H1 (cell line): ENCODE results near the gene FOXP2. TPM values are rescaled to one million over a fixed set of nuclear protein-coding genes. Genes with fewer than 3 reads are reported as not detected.
A peak's percentile ranks its signal among the peaks of the same experiment; 100 is the strongest.

Experiments used
- CTCF ChIP-seq, 3 experiments: IDR thresholded peaks; 1 replicate in 2 of 3; 2 replicates in 1 of 3; pipeline versions ENCODE4 v1.5.1 to v1.6.1; 2011; ENCODE audit warnings: low read length in 3 of 3, mild to moderate bottlenecking in 3 of 3, inconsistent platforms in 2 of 3, low read depth in 1 of 3, moderate library complexity in 1 of 3; ENCODE audit not compliant: insufficient read depth in 1 of 3; ENCODE audit errors: control extremely low read depth in 1 of 3
- HDAC6 ChIP-seq: IDR thresholded peaks from one replicate; pipeline ENCODE4 v1.7.1; 2012; ENCODE audit warnings: low read depth, mild to moderate bottlenecking, inconsistent platforms, low read length, moderate library complexity
- JUND ChIP-seq: IDR thresholded peaks from 2 replicates; pipeline ENCODE4 v1.6.1; 2011; ENCODE audit warnings: mild to moderate bottlenecking, improper control_type of control experiment, low read length
- polyA plus RNA-seq, 7 experiments: library from polyadenylated mRNA; depleted of rRNA in 3 of 7; stranded (reverse) in 5 of 7; unstranded in 2 of 7; fragments of >200 nt in 5 of 7; fragments of 200-250 nt in 2 of 7; gene quantifications; 1 replicate in 5 of 7; 2 replicates in 1 of 7; 4 replicates in 1 of 7; pipeline versions ENCODE4 v1.2.1 to v1.2.3, GENCODE V29; 2011 to 2013; ENCODE audit warnings: missing spikeins in 2 of 7, mixed read lengths in 2 of 7
- total RNA-seq: library from RNA; stranded (reverse); fragmentation: NEBNext Ultra II Directional; extraction: Animal tissue kit (Norgen Biotek cat#: 25700); gene quantifications from 2 replicates; pipeline ENCODE4 v1.2.1, GENCODE V29; 2021

FOXP2 gene
- total and polyA plus RNA-seq, 2 of the 8 experiments (the other 6 are each of a cell fraction or from before 2014, with no cell fraction given) = 0.09 to 0.43 TPM

DNA sequence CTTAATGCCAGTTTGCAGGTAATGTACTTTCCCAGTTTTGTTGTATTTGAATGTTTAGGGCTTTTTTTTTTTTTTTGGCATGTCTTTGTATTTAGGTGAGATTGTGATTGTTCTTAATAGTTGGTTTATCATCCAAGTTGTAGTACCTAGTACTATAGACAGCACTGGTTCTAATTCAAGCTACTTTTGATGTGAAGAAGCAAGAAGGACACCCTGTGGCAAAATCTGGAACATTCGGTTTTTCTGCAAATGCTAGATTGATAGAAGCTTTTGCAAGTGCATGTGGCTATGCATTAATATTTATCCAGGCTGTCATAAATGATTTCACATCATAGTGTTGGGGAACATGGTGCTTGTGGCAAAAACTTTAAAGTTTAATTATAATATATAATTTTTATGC, 248.9 kb downstream of the FOXP2 start (continued):
- peak in 2 of 3 experiments; percentile 43 to 50; a peak in 3 of 4 replicates for TF ChIP-seq CTCF (IDR thresholded peaks at IDR 0.05; ENCODE audit: control extremely low read depth in 1 of 3, insufficient read depth in 1 of 3, low read depth in 1 of 3, low read length in 3 of 3)
- TF ChIP-seq HDAC6 = no peak
- TF ChIP-seq JUND = no peak
